Loucy (cell line): ENCODE data around the gene C1orf35.
A peak's percentile ranks its signal among the peaks of the same experiment; 100 is the strongest.

Experiments used
- H2AFZ ChIP-seq: fragments of 200-600 bp; sonication (generic); 2 replicates; pipeline ENCODE4 v1.6.0; 2016; ENCODE audit warnings: antibody characterized with exemption, mild to moderate bottlenecking, low read length, moderate library complexity
- H3F3A ChIP-seq: fragments of 200-600 bp; 2 replicates; pipeline ENCODE4 v1.6.0; 2016; ENCODE audit warnings: antibody characterized with exemption, low read depth, mild to moderate bottlenecking
- H3K27me3 ChIP-seq: fragments of 200-600 bp; sonication (generic); 2 replicates; pipeline ENCODE4 v1.6.1; 2014; ENCODE audit warnings: low read length, mild to moderate bottlenecking; ENCODE audit not compliant: insufficient read depth, poor library complexity, severe bottlenecking
- H3K36me3 ChIP-seq: fragments of 200-600 bp; sonication (generic); 2 replicates; pipeline ENCODE4 v1.6.1; 2016; ENCODE audit warnings: low read length; ENCODE audit not compliant: insufficient read depth
- H3K4me1 ChIP-seq: fragments of 200-600 bp; sonication (generic); 2 replicates; pipeline ENCODE4 v1.5.1; 2014; ENCODE audit warnings: low read length, mild to moderate bottlenecking; ENCODE audit not compliant: insufficient read depth, poor library complexity, severe bottlenecking
- H3K4me2 ChIP-seq: fragments of 200-600 bp; sonication (generic); 2 replicates; pipeline ENCODE4 v1.6.0; 2014; ENCODE audit warnings: antibody characterized with exemption, low read length, low read depth, mild to moderate bottlenecking; ENCODE audit not compliant: poor library complexity, severe bottlenecking
- H3K4me3 ChIP-seq: fragments of 200-600 bp; sonication (generic); 2 replicates; pipeline ENCODE4 v1.5.1; 2014; ENCODE audit warnings: low read length, mild to moderate bottlenecking, mixed read lengths; ENCODE audit not compliant: poor library complexity, severe bottlenecking
- H3K79me2 ChIP-seq: fragments of 200-600 bp; sonication (generic); 2 replicates; pipeline ENCODE4 v1.6.1; 2014; ENCODE audit warnings: low read length; ENCODE audit not compliant: insufficient read depth
- H3K9ac ChIP-seq: fragments of 200-600 bp; sonication (generic); 2 replicates; pipeline ENCODE4 v1.6.0; 2014; ENCODE audit warnings: mild to moderate bottlenecking, low read depth, low read length, moderate library complexity; ENCODE audit not compliant: poor library complexity, severe bottlenecking
- H3K9me2 ChIP-seq: fragments of 200-600 bp; sonication (generic); replicated peaks from 2 replicates; pipeline ENCODE4 v1.6.1; 2016; ENCODE audit warnings: low read depth, low read length, mixed read lengths
- H3K9me3 ChIP-seq: fragments of 200-600 bp; sonication (generic); 2 replicates; pipeline ENCODE4 v1.6.1; 2014; ENCODE audit warnings: mild to moderate bottlenecking, antibody characterized with exemption, low read length, low read depth; ENCODE audit not compliant: insufficient read depth
- H4K20me1 ChIP-seq: fragments of 200-600 bp; sonication (generic); 2 replicates; pipeline ENCODE4 v1.6.0; 2014; ENCODE audit warnings: antibody characterized with exemption, low read length, mild to moderate bottlenecking; ENCODE audit not compliant: insufficient read depth, poor library complexity, severe bottlenecking
- CTCF ChIP-seq: fragments of 200-600 bp; sonication (generic); conservative IDR thresholded peaks from 2 replicates; pipeline ENCODE4 v1.5.1; 2014; ENCODE audit warnings: mild to moderate bottlenecking, antibody characterized with exemption, low read length
- EZH2phosphoT487 ChIP-seq: fragments of 200-600 bp; IDR thresholded peaks from 2 replicates; pipeline ENCODE4 v1.6.1; 2018; ENCODE audit warnings: antibody characterized with exemption, mild to moderate bottlenecking, moderate library complexity, borderline replicate concordance

C1orf35 gene

DNA sequence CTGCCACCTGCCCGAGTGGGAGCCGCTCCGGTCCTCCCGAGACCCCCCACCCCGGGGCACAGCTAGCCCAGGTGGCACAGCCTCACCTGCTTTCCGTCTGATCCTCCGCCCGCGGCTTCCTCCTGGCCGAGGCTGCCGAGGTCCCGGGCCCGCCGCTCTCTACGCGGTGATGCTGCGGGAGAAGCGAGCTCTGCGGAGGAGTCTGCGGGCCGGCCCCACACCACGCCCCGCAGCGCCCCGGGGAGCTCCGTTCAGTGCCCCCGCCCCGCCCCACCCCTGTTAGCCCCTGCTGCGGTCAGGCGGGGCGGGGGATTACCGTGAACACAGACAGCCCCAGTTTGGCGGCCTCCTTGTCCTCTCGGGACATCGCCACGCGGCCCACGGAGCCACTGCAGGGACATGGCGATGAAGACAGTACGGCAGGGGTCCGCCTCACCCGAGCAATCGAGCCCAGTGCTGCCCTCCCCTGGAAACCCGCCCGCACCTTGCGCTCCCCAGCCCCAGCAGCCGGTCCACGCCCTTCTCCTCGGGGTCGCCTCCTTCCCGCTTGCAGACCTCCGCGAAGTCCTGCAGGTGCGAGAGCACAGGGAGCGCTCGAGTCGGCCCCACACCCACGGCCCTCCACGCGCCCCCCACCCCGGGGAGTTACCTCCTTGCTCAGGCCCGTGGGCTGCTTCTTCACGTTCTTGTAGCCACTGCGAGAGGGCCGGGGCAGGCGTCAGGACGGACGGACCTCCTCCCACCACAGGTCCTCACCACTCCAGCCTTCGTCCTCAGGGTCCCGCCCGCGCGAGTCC lies 933 bp downstream of the C1orf35 start:
- peak overlapping the region; percentile 80 for H3K9ac ChIP-seq
- H3K27me3 ChIP-seq, result no peaks in the 10 kb centered on the region
- H3K9me2 ChIP-seq, result no peaks in the 10 kb centered on the region
- H3K4me2 ChIP-seq, result peak overlapping the region; percentile 65
- peaks cover 49% of the 10 kb centered on the region for H4K20me1 ChIP-seq
- no peaks in the 10 kb centered on the region for H3K9me3 ChIP-seq
- peaks cover 57% of the 10 kb centered on the region for H3K79me2 ChIP-seq
- peaks cover 38% of the 10 kb centered on the region; the same call in 1 of the 2 replicates for H3K36me3 ChIP-seq
- H3K4me3 ChIP-seq, result peak overlapping the region; percentile 89
- H3F3A ChIP-seq, result no peaks in the 10 kb centered on the region
- 0 out of 2 replicates have a peak, but pooled peaks have one; percentile 9 for TF ChIP-seq CTCF
- no peak for TF ChIP-seq EZH2phosphoT487
- peaks cover 7% of the 10 kb centered on the region for H3K4me1 ChIP-seq
- H2AFZ ChIP-seq, result no peak overlapping the region

DNA sequence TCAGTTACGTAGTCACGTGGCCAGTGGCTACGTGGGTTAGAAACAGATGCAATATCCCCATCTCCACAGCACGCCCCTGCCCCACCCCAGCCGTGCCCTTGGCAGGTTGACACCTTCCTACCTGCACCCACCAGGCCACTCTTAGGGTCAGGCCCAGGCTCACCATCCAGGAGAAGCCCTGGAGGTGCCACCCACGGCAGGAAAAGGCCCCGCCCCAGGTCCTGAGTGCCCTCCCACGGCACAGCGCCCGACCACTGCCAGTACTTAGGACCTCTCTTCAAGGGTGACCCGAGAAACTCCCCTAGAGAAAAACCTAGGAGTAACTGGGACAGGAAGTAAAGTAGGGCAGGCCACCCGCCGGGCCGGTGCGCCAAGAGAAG lies 1.5 kb downstream of the C1orf35 start:
- H3K9ac ChIP-seq, result no peak overlapping the region
- H4K20me1 ChIP-seq, result peaks cover 54% of the 10 kb centered on the region
- H3F3A ChIP-seq, result no peaks in the 10 kb centered on the region
- no peak for TF ChIP-seq EZH2phosphoT487
- TF ChIP-seq CTCF, result no peak
- H3K36me3 ChIP-seq, result peaks cover 42% of the 10 kb centered on the region; the same call in 1 of the 2 replicates
- peak overlapping the region; percentile 65 for H3K4me2 ChIP-seq
- no peak overlapping the region for H2AFZ ChIP-seq
- peaks cover 7% of the 10 kb centered on the region for H3K4me1 ChIP-seq
- H3K79me2 ChIP-seq, result peaks cover 62% of the 10 kb centered on the region
- no peaks in the 10 kb centered on the region for H3K27me3 ChIP-seq
- no peaks in the 10 kb centered on the region for H3K9me3 ChIP-seq
- H3K4me3 ChIP-seq, result peak overlapping the region; percentile 89
- no peaks in the 10 kb centered on the region for H3K9me2 ChIP-seq

DNA sequence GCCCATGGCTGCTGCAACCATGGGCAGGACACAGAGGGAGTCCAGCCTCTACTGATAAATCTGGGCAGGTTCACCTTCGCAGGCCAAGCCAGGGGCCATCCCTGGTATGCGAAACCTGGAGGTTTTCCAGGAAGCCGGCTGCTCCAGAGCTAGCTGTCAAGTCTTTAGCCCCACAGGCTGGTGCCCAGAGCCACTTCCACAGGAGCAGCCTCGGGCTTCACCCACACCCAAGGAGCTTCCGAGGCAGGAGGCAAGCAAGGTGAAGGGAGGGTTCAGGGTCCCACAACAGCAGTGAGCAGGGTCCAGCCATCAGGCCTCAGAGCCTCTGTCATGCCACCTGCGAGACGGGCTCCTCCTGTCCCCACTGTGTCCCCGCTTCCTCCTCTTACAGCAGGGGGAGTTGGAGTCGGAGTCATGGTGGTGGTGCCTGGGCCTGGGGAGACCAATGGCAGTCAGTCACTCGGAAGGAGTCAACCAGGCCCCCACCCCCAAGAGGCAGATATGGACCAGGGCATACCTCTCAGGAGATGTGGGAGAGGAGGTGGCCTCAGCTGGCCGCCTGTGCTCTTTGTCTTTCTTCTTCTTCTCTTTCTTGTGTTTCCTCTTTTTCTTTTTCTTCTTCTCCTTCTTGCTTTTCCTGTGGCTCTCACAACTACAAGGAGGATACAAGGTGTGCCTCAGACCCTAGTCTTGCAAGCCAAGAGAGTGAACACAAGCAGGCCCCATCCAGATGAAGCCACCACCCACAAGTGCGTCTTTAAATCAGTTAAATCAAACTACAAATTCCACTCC lies 2.1 kb downstream of the C1orf35 start:
- Histone ChIP-seq H4K20me1 (peaks cover 60% of the 10 kb centered on the region), H3K79me2 (peaks cover 68% of the 10 kb centered on the region)

More for the DNA sequence above, 2.1 kb downstream of the C1orf35 start:
- Histone ChIP-seq H3K4me2 (no peak overlapping the region), H2AFZ (no peak overlapping the region), H3K27me3 (no peaks in the 10 kb centered on the region), H3K4me3 (no peak overlapping the region), H3K9me2 (no peaks in the 10 kb centered on the region), H3K9ac (no peak overlapping the region), H3F3A (no peaks in the 10 kb centered on the region), H3K4me1 (peaks cover 7% of the 10 kb centered on the region), H3K9me3 (no peaks in the 10 kb centered on the region), H3K36me3 (peaks cover 45% of the 10 kb centered on the region; the same call in 1 of the 2 replicates)
- TF ChIP-seq CTCF, result no peak
- TF ChIP-seq EZH2phosphoT487, result no peak
